ENCODE data around the gene SHROOM1.

The SHROOM1 gene

DNA sequence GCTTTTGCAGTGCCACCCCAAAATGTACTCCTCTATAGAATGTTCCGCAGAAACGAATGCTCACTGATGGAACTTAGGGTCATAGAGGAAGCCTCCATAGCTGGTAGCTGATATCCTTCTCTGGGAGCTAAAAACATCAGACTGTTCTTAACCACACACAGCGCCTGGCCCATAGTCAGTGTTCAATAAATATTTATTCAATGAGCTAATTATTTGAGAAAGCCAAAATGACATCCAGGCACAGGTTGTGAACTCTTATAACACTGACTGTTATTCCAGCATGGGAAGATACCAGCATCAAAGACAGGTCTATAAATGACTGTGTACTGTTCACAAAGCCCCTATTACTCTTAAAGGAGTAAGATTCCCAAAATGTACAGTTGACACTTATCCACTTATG lies 22.9 kb upstream of the SHROOM1 start:
- DNase-seq = no peak

GRCh38 chr5:132850066-132850465 lies 19.6 kb upstream of the SHROOM1 start:
- DNase-seq = no peak

- DNase-seq = no peak
Observed at GRCh38 chr5:132849347-132849746, 18.9 kb upstream of the SHROOM1 start.

DNA sequence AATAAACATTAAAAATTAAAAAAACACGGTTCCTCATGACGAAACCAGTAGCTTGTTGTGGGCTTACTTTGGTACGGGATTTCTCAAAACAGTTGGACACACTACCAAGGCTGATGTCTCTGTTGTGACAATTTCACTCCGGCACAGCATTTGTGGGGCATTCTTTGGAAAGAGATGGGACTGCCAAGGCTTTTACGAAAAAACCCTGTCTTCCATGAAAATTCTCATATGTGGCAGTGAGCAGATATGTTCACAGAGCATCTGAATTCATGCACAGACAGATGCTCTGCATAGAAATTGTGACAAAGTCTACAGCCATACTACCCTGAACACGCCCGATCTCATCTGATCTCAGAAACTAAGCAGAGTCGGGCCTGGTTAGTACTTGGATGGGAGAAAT lies 17.8 kb upstream of the SHROOM1 start:
- DNase-seq = no peak

GRCh38 chr5:132841305-132841704 lies 10.9 kb upstream of the SHROOM1 start:
- no peak for DNase-seq

DNA sequence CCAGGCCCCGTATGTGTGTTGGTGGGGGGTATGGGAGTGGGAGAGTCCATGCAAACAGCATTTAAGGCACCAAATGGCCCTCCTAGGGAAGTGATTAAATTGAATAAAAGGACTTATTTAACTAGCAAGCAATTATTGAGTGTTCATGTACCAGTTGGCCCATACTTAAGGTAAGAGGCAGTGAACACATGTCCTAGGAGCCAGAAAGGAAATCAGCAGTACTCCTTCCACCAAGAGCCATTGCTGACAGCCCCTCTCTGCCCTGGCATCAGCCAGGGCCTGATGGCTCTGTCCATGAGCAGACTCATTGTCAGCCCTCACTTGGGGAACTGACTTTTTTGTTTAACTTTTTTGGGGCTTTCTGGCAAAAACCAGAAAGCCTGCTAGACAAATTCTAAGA lies 10.4 kb upstream of the SHROOM1 start:
- no peak for DNase-seq

GRCh38 chr5:132840313-132840712 lies 9.9 kb upstream of the SHROOM1 start:
- DNase-seq = no peak

DNA sequence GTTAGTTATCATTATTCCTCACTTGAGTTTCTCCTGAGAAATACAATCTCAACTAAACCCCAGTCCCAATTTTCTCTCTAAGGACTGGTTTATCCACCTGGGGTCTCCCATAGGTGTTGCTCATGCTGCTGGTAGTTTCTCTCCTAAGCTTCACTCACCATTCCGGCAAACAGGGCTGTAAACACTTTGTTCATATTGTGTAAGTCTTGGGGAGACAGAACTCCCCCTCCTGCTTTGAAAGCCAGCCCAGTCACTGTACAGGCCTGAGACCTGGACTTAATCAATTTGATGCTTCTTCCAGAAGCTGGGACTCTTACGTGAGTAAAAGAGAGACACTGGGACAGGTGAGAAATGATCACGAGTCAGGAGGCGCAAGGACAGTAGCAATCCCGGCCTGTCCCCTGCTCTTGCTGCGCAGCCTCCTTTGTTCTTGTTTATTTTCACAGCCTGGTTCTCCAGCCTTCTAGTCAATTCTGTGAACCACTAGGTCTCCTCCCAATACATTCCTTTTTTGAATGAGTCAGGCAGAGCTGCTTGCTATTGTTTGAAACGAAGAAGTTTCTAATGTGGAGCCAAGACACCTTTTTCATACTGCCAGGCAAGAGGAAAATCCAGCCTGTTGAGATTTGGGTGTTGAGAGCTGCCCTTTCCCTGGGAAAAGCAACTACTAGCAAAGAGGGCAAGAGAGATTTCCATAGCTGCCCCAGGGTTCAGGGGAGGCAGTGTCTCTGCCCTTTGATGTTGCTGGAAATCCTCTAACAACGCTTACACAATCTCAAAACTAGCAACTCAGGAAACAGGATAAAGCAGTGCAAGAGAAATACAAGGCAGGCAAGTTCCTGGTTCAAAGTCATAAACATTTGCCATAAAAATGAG lies 9.2 kb upstream of the SHROOM1 start:
- no peak for DNase-seq

DNA sequence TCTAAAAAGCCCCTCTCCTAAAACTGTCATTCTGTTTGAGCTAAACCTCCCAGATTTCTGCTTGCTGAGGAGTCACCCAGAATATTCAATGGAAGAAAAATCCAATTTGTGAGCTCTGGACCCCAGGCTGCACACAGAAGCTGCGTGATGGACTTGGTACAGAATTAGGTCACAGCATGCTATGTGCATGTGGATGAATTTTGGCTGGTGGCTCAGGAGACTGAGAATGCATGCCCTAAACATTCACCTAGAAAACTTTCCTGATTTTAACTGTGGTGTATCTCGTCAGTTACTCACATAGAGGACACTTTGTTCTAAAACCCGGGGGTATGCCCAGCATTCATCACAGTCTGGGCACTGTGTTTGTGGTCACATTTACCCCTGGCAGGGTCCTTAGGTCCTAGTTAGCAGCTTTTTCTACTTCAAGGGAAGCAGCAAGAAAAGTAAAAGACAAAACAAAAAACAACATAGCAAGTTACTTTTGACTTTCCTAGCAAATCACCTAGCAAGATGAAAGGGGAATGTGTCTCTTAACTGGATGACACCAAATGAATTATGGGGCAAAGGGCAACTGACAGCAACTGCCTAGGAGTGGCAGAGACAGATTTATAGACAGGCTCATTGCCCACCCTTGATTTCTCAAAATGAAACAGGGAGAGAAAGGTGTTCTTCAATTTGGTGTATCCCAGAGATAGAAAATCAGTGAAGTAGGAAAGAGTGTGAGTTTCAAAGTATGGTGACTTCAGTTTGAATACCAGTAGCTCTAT lies 8.3 kb upstream of the SHROOM1 start:
- no peak for DNase-seq

DNA sequence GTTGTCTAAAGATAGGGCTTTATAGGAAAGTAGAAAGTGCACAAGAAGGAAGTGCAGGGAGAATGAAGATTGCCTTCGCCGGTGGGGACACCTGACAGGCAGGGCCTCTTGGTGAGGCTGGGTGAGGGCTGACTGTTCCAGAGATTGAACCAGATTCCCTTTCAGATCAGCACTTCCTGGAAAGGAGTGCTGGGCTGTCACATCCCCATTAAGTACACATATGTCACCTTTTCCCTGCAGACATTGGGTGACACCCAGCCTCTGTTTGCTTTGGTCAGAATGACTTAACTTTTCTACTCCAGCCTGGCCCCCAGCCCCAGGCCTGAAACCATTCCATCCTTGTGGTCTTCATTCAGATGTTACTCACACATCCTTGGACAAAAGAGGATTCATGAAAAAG lies 7.4 kb upstream of the SHROOM1 start:
- DNase-seq = no peak

GRCh38 chr5:132836852-132837251 lies 6.4 kb upstream of the SHROOM1 start:
- no peak for DNase-seq

GRCh38 chr5:132834057-132834456 lies 3.6 kb upstream of the SHROOM1 start:
- no peak for DNase-seq

DNA sequence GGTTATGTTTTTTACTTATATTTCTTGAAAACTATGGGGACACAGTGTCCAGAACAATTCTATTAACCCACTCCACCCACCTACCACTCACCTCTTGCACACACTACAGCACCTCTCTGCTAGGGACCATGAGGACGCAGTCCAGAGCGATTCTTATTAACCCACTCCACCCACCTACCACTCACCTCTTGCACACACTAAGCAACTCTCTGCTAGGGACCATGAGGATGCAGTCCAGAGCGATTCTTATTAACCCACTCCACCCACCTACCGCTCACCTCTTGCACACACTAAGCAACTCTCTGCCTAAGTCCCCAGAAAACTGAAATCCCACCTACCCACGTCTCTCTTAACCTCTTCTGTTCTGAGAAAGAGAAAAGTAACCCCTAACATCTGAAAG lies 2.2 kb upstream of the SHROOM1 start:
- no peak for DNase-seq

DNA sequence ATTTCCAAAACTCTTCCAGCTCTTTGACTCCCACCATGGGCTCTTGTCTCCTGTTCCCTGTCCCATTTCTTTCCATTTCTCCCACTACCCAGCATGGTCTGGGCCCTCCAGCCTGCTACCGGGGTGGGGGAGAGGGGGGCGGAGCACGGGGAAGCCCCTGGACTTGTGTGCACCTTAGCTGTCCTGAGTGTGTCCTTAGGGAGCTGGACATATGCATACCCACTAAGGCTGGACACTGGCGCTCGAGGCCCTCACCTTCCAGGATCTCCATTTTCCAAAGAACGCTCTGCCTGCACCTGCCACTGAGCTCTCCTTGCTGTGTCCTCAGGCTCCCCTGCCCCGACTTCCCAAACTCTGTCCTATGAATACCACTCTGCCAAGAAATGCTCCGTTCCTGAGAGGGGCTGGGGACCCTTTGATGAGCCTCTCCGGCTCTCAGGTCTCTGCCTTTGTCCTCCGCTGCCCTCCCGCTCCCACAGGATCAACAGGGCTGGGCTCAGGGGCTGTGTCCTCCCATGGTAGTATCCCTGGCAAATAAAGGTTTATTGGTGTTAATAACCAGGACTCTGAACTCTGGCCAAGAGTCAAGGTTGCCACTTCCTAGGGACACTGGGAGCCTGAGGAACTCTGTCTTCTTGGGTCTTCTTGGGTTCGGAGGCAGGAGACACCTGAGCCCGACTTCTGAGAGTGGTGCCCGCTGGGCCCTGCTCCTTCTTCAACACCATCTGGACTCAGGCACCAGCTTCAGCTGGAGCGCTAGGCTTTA lies 831 bp upstream of the SHROOM1 start:
- no peak for DNase-seq

DNA sequence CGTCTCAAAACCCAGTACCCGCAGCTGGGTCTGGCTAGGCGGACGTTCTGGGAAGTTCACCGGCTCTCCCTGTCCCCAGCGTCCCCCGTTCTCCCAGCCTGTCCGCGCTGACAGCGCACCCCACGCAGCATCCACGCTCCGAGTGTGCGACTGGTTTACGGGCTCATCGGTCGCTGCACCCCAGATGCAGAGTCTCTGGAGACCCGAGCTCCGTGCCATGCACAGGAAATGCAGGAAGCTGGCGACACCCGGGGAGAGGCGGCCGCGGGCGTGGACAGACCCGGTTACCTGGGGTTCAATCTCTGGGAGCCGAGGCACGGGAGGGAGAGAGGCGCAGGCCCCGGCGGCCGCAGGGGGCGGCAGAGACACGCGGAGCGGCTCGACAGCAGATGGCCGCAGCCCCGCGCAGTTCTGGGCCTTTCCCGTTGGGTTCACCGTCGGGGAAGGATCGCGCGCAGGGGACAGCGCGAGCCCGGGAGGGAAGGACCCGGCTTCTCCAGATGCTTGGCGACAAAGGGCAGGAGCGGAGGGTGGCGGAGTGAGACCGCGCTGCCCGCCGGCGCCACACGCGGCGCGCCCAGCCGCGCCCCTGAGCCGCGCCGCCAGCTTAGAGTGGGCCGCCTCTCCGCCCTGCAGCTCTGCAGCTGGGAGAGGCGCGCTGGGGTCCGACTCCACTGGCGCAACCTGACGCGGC lies 558 bp downstream of the SHROOM1 start:
- peak; percentile 54 for DNase-seq

GRCh38 chr5:132828846-132829494 lies 1.5 kb downstream of the SHROOM1 start:
- DNase-seq = no peak

- DNase-seq = no peak
Observed at GRCh38 chr5:132827943-132828673, 2.3 kb downstream of the SHROOM1 start.

GRCh38 chr5:132826424-132827082 lies 3.9 kb downstream of the SHROOM1 start:
- DNase-seq = no peak

GRCh38 chr5:132825834-132826391 lies 4.5 kb downstream of the SHROOM1 start:
- no peak for DNase-seq

GRCh38 chr5:132825033-132825833 lies 5.2 kb downstream of the SHROOM1 start:
- DNase-seq = no peak

Data from NCI-H1436 (cell line).